Mesendoderm (in vitro differentiated cells): ENCODE results near the gene DNAJC5G.
A peak's percentile ranks its signal among the peaks of the same experiment; 100 is the strongest.

ENCODE experiments used
- DNase-seq: peaks from one replicate; pipeline ENCODE4 v3.0.0; 2013
- H2AK5ac ChIP-seq: 2 replicates; pipeline ENCODE4 v1.6.1; 2013; ENCODE audit warnings: low read length, inconsistent platforms
- H2BK120ac ChIP-seq: 2 replicates; pipeline ENCODE4 v1.6.1; 2013; ENCODE audit warnings: low read depth, mild to moderate bottlenecking, low read length, moderate library complexity, mixed read lengths
- H2BK15ac ChIP-seq: replicated peaks from 2 replicates; pipeline ENCODE4 v1.6.1; 2013; ENCODE audit warnings: low read depth, mild to moderate bottlenecking, moderate library complexity
- H2BK5ac ChIP-seq: 2 replicates; pipeline ENCODE4 v1.6.1; 2013; ENCODE audit warnings: low read length, inconsistent platforms
- H3K18ac ChIP-seq: 2 replicates; pipeline ENCODE4 v1.6.1; 2013; ENCODE audit warnings: mild to moderate bottlenecking, low read length, mixed read lengths
- H3K23ac ChIP-seq: one replicate; pipeline ENCODE4 v1.6.1; 2013; ENCODE audit warnings: low read length
- H3K27ac ChIP-seq: 2 replicates; pipeline ENCODE4 v1.5.1; 2013; ENCODE audit warnings: low read depth, mild to moderate bottlenecking, inconsistent platforms, low read length, moderate library complexity
- H3K27me3 ChIP-seq: 2 replicates; pipeline ENCODE4 v1.6.1; 2013; ENCODE audit warnings: low read length, control low read depth, mild to moderate bottlenecking, inconsistent platforms; ENCODE audit not compliant: insufficient read depth, poor library complexity
- H3K36me3 ChIP-seq: 2 replicates; pipeline ENCODE4 v1.6.1; 2013; ENCODE audit warnings: low read length, inconsistent platforms; ENCODE audit not compliant: control insufficient read depth, insufficient read depth
- H3K4ac ChIP-seq: one replicate; pipeline ENCODE4 v1.6.1; 2013; ENCODE audit warnings: low read depth, mild to moderate bottlenecking, low read length, moderate library complexity
- H3K4me1 ChIP-seq: 2 replicates; pipeline ENCODE4 v1.6.1; 2013; ENCODE audit warnings: low read depth, low read length, inconsistent platforms; ENCODE audit not compliant: control insufficient read depth
- H3K4me2 ChIP-seq: 2 replicates; pipeline ENCODE4 v1.6.1; 2013; ENCODE audit warnings: low read length
- H3K4me3 ChIP-seq: 2 replicates; pipeline ENCODE4 v1.5.1; 2013; ENCODE audit warnings: mild to moderate bottlenecking, low read length
- H3K56ac ChIP-seq: one replicate; pipeline ENCODE4 v1.6.1; 2013; ENCODE audit warnings: low read length
- H3K79me1 ChIP-seq: 2 replicates; pipeline ENCODE4 v1.6.1; 2013; ENCODE audit warnings: low read length, inconsistent platforms
- H3K79me2 ChIP-seq: 2 replicates; pipeline ENCODE4 v1.6.1; 2013; ENCODE audit warnings: mild to moderate bottlenecking, low read length; ENCODE audit not compliant: control insufficient read depth, insufficient read depth
- H3K9ac ChIP-seq: 2 replicates; pipeline ENCODE4 v1.6.1; 2013; ENCODE audit warnings: low read length, inconsistent platforms
- H4K5ac ChIP-seq: one replicate; pipeline ENCODE4 v1.6.1; 2013; ENCODE audit warnings: low read length
- H4K8ac ChIP-seq: one replicate; pipeline ENCODE4 v1.6.1; 2013; ENCODE audit warnings: low read depth, mild to moderate bottlenecking, control low read depth, low read length, moderate library complexity
- WGBS: extraction: QIAGEN DNeasy Blood & Tissue Kit; methylation state at CpG from one replicate; pipeline ENCODE4 v1.1.7; 2013; ENCODE audit warnings: low lambda C conversion rate, missing lambda C conversion rate; ENCODE audit not compliant: insufficient coverage; ENCODE audit errors: extremely low coverage; 5-methylcytosine and 5-hydroxymethylcytosine counted together

Gene DNAJC5G

GRCh38 chr2:27262379-27263286, 12.6 kb upstream of the DNAJC5G start, which contains the start of gene SLC30A3:
TSS of gene SLC30A3 (minus strand) at chr2:27263047. CDS start at chr2:27262906, 141 bp downstream.
- H2BK5ac ChIP-seq, result no peak within 1 kb of the TSS
- no CpG with 5 or more reads among the region's 96 CpGs for WGBS
- peak within 1 kb of the TSS; percentile 62 for H3K4me2 ChIP-seq

GRCh38 chr2:27263287-27264252, 11.7 kb upstream of the DNAJC5G start:
- Histone ChIP-seq H4K8ac (no peak overlapping the region), H2BK5ac (no peak overlapping the region), H3K4me1 (no peaks in the 10 kb centered on the region), H3K79me2 (no peaks in the 10 kb centered on the region), H3K27me3 (peaks cover 52% of the 10 kb centered on the region), H3K9ac (no peak overlapping the region), H3K4me2 (peak overlapping the region; percentile 56), H3K4ac (no peak overlapping the region), H2BK120ac (no peak overlapping the region), H3K18ac (no peak overlapping the region), H3K36me3 (no peaks in the 10 kb centered on the region), H3K4me3 (no peak overlapping the region), H3K27ac (no peak overlapping the region), H3K23ac (no peak overlapping the region), H4K5ac (no peak overlapping the region), H3K56ac (peak overlapping the region; percentile 50), H2AK5ac (no peak overlapping the region), H2BK15ac (no peak overlapping the region), H3K79me1 (no peaks in the 10 kb centered on the region)
- DNase-seq, result peak; percentile 33
- WGBS, result no CpG with 5 or more reads among the region's 46 CpGs

More at GRCh38 chr2:27262379-27263286, 12.6 kb upstream of the DNAJC5G start, which contains the start of gene SLC30A3:
- Histone ChIP-seq H3K4ac (no peak within 1 kb of the TSS), H3K56ac (peak within 1 kb of the TSS; percentile 69), H3K18ac (no peak within 1 kb of the TSS), H3K27ac (no peak within 1 kb of the TSS), H3K36me3 (no peaks in the 10 kb centered on the region), H2BK15ac (no peak within 1 kb of the TSS), H3K23ac (no peak within 1 kb of the TSS), H3K79me2 (no peaks in the 10 kb centered on the region), H3K9ac (peak within 1 kb of the TSS; percentile 50), H3K4me3 (peak within 1 kb of the TSS; percentile 22), H3K79me1 (no peaks in the 10 kb centered on the region), H4K8ac (no peak within 1 kb of the TSS), H2AK5ac (no peak within 1 kb of the TSS), H3K27me3 (peaks cover 52% of the 10 kb centered on the region), H4K5ac (no peak within 1 kb of the TSS), H2BK120ac (no peak within 1 kb of the TSS), H3K4me1 (no peaks in the 10 kb centered on the region)
- no peak for DNase-seq

DNA sequence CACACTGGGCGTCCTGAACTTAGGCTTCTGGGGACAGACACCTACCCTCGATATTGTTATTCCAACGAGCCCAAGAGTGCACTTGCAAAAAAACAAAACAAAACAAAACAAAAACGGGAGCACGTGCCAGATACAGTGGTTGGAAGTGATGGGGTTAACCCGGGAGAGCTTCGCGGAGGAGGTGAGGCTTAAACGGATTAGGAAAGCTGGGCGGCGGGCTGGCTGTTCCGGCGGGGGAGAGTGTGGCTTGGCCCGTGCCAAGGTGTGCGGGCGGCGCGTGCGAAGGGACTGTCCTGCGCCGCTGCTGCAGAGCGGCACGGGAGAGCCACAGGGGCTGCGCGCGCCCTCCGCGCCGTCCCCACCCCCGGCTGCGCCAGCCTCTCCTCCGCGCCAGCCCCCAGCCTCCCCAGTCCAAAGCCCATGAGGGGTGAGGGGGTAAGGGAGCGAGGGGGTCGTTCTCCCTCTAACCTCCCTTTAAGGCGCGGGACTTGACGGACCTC, 10.9 kb upstream of the DNAJC5G start:
- no CpG with 5 or more reads among the region's 38 CpGs for WGBS
- Histone ChIP-seq H3K18ac (no peak overlapping the region), H3K79me2 (no peaks in the 10 kb centered on the region), H3K9ac (peak overlapping the region; percentile 56), H3K4ac (no peak overlapping the region), H4K5ac (no peak overlapping the region), H2BK5ac (no peak overlapping the region), H3K79me1 (no peaks in the 10 kb centered on the region), H3K4me2 (peak overlapping the region; percentile 88), H4K8ac (no peak overlapping the region), H3K56ac (peak overlapping the region; percentile 49), H2AK5ac (no peak overlapping the region), H3K4me3 (no peak overlapping the region), H3K23ac (no peak overlapping the region), H2BK120ac (no peak overlapping the region), H3K27me3 (peaks cover 52% of the 10 kb centered on the region), H3K4me1 (no peaks in the 10 kb centered on the region), H2BK15ac (no peak overlapping the region), H3K36me3 (no peaks in the 10 kb centered on the region), H3K27ac (no peak overlapping the region)
- DNase-seq, result peak; percentile 39

GRCh38 chr2:27264753-27265535, 10.3 kb upstream of the DNAJC5G start:
- peak overlapping the region; percentile 56 for H3K9ac ChIP-seq
- no peaks in the 10 kb centered on the region for H3K4me1 ChIP-seq
- H3K36me3 ChIP-seq, result no peaks in the 10 kb centered on the region
- no peak overlapping the region for H2AK5ac ChIP-seq
- peak overlapping the region; percentile 30 for H3K4me3 ChIP-seq
- H4K5ac ChIP-seq, result no peak overlapping the region
- peaks cover 52% of the 10 kb centered on the region for H3K27me3 ChIP-seq
- no peak overlapping the region for H3K27ac ChIP-seq
- no peaks in the 10 kb centered on the region for H3K79me2 ChIP-seq
- H2BK15ac ChIP-seq, result no peak overlapping the region
- no peak overlapping the region for H2BK120ac ChIP-seq
- peak overlapping the region; percentile 88 for H3K4me2 ChIP-seq
- peak overlapping the region; percentile 50 for H3K23ac ChIP-seq
- H3K4ac ChIP-seq, result no peak overlapping the region
- peak; percentile 87 for DNase-seq
- no peak overlapping the region for H4K8ac ChIP-seq
- H3K18ac ChIP-seq, result no peak overlapping the region
- no peak overlapping the region for H2BK5ac ChIP-seq
- H3K79me1 ChIP-seq, result no peaks in the 10 kb centered on the region
- peak overlapping the region; percentile 49 for H3K56ac ChIP-seq
- no CpG with 5 or more reads among the region's 56 CpGs for WGBS

DNA sequence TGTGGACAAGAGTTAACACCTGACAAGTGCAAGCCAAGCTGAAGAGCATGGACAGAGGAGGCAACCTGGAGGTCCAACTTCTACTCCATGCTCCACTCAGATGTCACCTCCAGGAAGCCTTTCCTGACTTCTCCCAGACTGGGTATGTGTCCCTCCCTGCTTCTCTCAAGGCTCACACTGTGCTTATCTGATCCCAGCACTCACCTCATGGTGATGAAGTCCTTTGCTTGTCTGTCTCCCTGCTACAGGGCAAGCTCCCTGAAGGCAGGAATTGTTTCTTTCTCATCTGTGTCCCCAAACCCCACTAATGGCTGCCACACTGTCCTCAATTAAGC, 9.7 kb upstream of the DNAJC5G start:
- Histone ChIP-seq H2BK120ac (no peak overlapping the region), H3K56ac (no peak overlapping the region), H2BK5ac (no peak overlapping the region), H3K9ac (no peak overlapping the region), H4K8ac (no peak overlapping the region), H3K79me1 (no peaks in the 10 kb centered on the region), H4K5ac (no peak overlapping the region), H3K18ac (no peak overlapping the region), H3K36me3 (no peaks in the 10 kb centered on the region), H3K4me1 (no peaks in the 10 kb centered on the region), H3K4me2 (no peak overlapping the region), H3K4me3 (no peak overlapping the region), H3K4ac (no peak overlapping the region), H3K23ac (peak overlapping the region; percentile 97), H2BK15ac (no peak overlapping the region), H3K27ac (no peak overlapping the region), H3K27me3 (peaks cover 51% of the 10 kb centered on the region), H3K79me2 (no peaks in the 10 kb centered on the region), H2AK5ac (no peak overlapping the region)
- DNase-seq, result no peak
